ENCODE data around the gene NOTCH2.

The NOTCH2 gene

GRCh38 chr1:119865627-119866026 is 203.8 kb downstream of the NOTCH2 start:
- Histone ChIP-seq H3K4me2 (ENCODE audit: low read length) (no peak overlapping the region), H3K4me3 (ENCODE audit: low read length) (no peak overlapping the region)

GRCh38 chr1:119862276-119862675 is 207.2 kb downstream of the NOTCH2 start:
- Histone ChIP-seq H3K4me1 (ENCODE audit: low read length) (no peaks in the 10 kb centered on the region), H3K27me3 (ENCODE audit: low read depth, low read length) (peaks cover 37% of the 10 kb centered on the region), H3K9me3 (ENCODE audit: insufficient read depth, low read length) (no peaks in the 10 kb centered on the region), H4K20me1 (ENCODE audit: insufficient read depth, low read length) (no peaks in the 10 kb centered on the region), H3K4me2 (ENCODE audit: low read length) (no peak overlapping the region), H2AFZ (ENCODE audit: low read depth, low read length) (no peak overlapping the region), H3K27ac (ENCODE audit: low read length) (no peak overlapping the region), H3K36me3 (replicated peaks; ENCODE audit: low read depth, low read length) (no peaks in the 10 kb centered on the region), H3K9ac (ENCODE audit: low read length) (no peak overlapping the region), H3K79me2 (ENCODE audit: low read length) (no peaks in the 10 kb centered on the region), H3K4me3 (ENCODE audit: low read length) (no peak overlapping the region)
- TF ChIP-seq CTCF (IDR thresholded peaks at IDR 0.05; ENCODE audit: low read depth, low read length) (no peak), EZH2phosphoT487 (IDR thresholded peaks at IDR 0.05; ENCODE audit: low read depth) (no peak)

More at GRCh38 chr1:119865627-119866026, 203.8 kb downstream of the NOTCH2 start:
- no peaks in the 10 kb centered on the region for H4K20me1 ChIP-seq (ENCODE audit: insufficient read depth, low read length)
- no peak overlapping the region for H3K27ac ChIP-seq (ENCODE audit: low read length)
- no peaks in the 10 kb centered on the region for H3K36me3 ChIP-seq (replicated peaks; ENCODE audit: low read depth, low read length)
- H3K79me2 ChIP-seq (ENCODE audit: low read length): no peaks in the 10 kb centered on the region
- TF ChIP-seq CTCF (IDR thresholded peaks at IDR 0.05; ENCODE audit: low read depth, low read length): no peak
- no peak for TF ChIP-seq EZH2phosphoT487 (IDR thresholded peaks at IDR 0.05; ENCODE audit: low read depth)
- peaks cover 54% of the 10 kb centered on the region for H3K27me3 ChIP-seq (ENCODE audit: low read depth, low read length)
- H3K9me3 ChIP-seq (ENCODE audit: insufficient read depth, low read length): no peaks in the 10 kb centered on the region
- H2AFZ ChIP-seq (ENCODE audit: low read depth, low read length): no peak overlapping the region
- H3K4me1 ChIP-seq (ENCODE audit: low read length): no peaks in the 10 kb centered on the region
- no peak overlapping the region for H3K9ac ChIP-seq (ENCODE audit: low read length)
